GM12892 (cell line): ENCODE data around the gene MLH1.
"Not testable (repeated sequence)": the region's sequence is repeated elsewhere in the genome, so short reads cannot be mapped to it uniquely, and the experiment has no call there.

Experiments used
- POLR2A ChIP-seq: IDR thresholded peaks from 2 replicates; pipeline ENCODE4 v1.6.1; 2011; ENCODE audit warnings: low read depth, low read length, control low read depth
- POLR2AphosphoS5 ChIP-seq: IDR thresholded peaks from 2 replicates; pipeline ENCODE4 v1.6.1; 2011; ENCODE audit warnings: low read depth, low read length, control low read depth
- TAF1 ChIP-seq: IDR thresholded peaks from 2 replicates; pipeline ENCODE4 v1.6.1; 2011; ENCODE audit warnings: low read depth, mild to moderate bottlenecking, control low read depth, low read length, borderline replicate concordance

DNA sequence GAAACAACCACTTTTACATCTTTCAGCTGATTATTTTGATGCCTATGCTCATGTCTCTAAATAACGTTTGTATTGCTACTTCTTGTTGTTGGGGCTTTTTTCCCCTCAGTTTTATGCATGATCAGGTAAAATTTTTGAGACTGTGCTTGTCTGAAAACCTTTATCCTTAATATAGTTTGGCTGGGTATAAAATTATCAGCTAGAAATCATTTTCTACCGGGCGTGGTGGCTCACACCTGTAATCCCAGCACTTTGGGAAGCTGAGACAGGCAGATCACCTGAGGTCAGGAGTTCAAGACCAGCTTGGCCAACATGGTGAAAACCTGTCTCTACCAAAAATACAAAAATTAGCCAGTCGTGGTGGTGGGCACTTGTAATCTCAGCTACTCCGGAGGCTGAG, 45.5 kb upstream of the MLH1 start:
- TF ChIP-seq TAF1, POLR2A, POLR2AphosphoS5: not testable (repeated sequence)
